ENCODE measurements around the gene ITPRID1.

ITPRID1 gene

DNA sequence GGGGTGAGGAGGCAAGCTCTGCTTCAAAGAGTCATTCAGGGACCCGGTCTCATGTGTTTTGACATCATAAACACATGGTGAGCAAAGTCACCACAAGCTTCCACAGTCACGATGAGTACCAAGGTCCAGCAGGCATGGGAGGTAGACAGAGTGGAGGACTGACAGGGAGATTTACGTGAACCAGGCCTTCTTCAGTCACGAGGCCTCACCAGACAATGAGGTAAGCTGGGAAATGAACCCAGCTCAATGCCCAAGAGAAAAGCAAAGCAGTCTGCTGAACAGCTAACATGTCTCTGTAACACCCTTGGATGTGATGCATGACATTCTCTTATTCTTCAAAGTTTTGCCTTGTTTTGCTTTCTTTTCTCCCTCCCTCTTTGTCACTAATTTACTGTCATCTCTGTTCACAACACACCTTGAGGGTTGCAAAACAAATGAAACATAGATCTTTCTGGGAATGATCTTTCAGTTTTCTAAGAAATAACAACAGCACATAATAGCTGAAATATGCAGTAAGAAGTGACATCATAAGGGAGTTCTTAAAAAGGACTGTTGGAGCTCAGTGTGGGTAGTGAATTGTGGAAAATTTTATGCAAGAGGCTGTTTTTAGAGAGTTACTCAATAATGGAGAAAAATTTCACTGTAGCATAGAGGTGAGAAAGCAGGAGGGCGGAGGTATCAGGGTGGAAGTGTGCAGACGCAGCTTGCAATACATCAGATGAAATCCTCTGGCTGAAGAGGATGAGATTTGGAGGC lies 182.1 kb downstream of the ITPRID1 start:
- TF ChIP-seq ZFX (IDR thresholded peaks at IDR 0.05; ENCODE audit: borderline replicate concordance): no peak
- TF ChIP-seq, protein P1, sequence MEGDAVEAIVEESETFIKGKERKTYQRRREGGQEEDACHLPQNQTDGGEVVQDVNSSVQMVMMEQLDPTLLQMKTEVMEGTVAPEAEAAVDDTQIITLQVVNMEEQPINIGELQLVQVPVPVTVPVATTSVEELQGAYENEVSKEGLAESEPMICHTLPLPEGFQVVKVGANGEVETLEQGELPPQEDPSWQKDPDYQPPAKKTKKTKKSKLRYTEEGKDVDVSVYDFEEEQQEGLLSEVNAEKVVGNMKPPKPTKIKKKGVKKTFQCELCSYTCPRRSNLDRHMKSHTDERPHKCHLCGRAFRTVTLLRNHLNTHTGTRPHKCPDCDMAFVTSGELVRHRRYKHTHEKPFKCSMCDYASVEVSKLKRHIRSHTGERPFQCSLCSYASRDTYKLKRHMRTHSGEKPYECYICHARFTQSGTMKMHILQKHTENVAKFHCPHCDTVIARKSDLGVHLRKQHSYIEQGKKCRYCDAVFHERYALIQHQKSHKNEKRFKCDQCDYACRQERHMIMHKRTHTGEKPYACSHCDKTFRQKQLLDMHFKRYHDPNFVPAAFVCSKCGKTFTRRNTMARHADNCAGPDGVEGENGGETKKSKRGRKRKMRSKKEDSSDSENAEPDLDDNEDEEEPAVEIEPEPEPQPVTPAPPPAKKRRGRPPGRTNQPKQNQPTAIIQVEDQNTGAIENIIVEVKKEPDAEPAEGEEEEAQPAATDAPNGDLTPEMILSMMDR (IDR thresholded peaks at IDR 0.05): no peak
- no peak overlapping the region for H3K27ac ChIP-seq

DNA sequence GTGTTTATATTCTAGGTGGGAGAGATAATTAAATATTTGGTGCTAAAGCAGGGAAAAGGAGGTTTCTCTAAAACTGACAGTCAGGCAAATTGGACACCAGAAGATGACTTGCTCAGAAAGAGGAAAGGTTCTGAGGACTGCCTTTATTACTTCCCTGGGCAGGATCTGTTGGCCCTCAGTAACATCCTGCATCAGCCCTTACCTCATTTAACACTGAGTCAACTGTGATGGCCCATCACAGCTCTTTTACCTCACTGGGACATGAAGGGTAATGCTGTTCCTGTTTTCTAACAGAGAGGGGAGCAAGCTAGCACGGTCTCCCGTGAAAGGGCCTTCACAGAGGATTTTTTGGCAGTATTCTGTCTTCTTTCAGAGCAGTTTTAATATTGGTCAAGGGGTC lies 185.2 kb downstream of the ITPRID1 start:
- TF ChIP-seq, protein P1 (IDR thresholded peaks at IDR 0.05): no peak
- TF ChIP-seq ZFX (IDR thresholded peaks at IDR 0.05; ENCODE audit: borderline replicate concordance): no peak

DNA sequence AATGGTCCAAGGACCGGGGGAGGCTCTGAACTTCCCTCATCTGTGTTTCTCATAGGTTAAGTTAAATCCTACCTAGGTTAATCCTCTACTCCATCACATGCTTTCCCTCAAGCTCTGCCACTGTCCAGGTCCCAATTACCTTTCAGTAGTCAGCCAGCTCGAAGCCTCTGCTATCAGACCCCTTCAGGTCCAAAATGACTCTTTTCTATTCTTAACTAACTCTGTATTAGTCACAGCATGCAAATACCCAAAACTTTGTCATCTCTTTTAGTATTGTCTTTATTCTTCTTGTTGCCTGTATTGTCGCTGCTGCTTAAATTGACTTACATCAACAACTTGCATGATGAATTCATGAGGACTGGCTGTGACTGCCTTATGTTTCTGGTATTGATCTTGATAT lies 188.5 kb downstream of the ITPRID1 start:
- H3K27ac ChIP-seq: no peak overlapping the region
- TF ChIP-seq, protein P1 (IDR thresholded peaks at IDR 0.05): no peak
- TF ChIP-seq ZFX (IDR thresholded peaks at IDR 0.05; ENCODE audit: borderline replicate concordance): no peak

More for the DNA sequence above, 185.2 kb downstream of the ITPRID1 start:
- H3K27ac ChIP-seq: no peak overlapping the region

DNA sequence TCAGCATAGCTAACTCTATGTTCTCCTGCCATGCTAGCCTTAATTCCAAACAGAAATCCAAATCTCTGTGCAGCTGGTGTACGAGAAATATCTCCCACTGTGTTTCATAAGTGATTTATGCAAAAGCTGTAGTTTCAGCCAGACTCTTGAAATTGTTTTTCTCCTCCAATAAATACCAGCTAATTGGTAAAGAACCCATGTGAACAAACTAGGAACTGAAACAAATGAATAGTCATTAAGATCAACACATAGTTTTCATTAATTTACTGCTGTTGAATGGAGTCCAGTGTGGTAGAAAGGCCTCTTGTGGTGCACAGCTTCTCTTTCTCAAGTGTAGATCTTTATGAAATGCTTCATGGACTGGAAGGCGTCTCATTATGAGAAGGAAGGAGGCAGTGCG lies 191.5 kb downstream of the ITPRID1 start:
- no peak overlapping the region for H3K27ac ChIP-seq
- TF ChIP-seq ZFX (IDR thresholded peaks at IDR 0.05; ENCODE audit: borderline replicate concordance): no peak
- TF ChIP-seq, protein P1 (IDR thresholded peaks at IDR 0.05): no peak

DNA sequence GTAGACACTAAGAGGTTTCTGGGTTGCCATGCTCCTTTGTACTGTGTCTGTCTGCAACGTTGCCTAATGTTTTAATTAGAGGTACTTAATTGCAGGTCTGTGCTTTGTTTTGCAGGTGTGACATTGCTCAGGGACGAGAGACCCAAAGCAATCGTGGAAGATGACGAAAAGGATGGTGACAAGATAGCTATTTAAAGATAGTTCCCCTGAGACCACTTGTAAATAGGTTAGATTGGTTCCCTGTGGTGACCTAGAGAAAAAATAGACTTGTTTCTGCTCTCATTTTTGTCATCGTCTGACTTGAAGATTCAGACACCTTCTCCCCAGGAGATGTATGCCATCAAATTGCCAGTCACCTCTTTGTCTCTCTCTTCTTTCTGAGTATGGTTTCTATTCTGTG lies 193.2 kb downstream of the ITPRID1 start:
- H3K27ac ChIP-seq: no peak overlapping the region
- no peak for TF ChIP-seq ZFX (IDR thresholded peaks at IDR 0.05; ENCODE audit: borderline replicate concordance)
- TF ChIP-seq, protein P1 (IDR thresholded peaks at IDR 0.05): no peak
